Activated T-cell treated with anti-CD3 and anti-CD28 coated beads for 4 hours (primary cell): ENCODE measurements around the gene ANKK1.

ENCODE experiments used
- DNase-seq: peaks from one replicate; pipeline ENCODE4 v3.0.0-alpha.2; 2020

Gene ANKK1

DNA sequence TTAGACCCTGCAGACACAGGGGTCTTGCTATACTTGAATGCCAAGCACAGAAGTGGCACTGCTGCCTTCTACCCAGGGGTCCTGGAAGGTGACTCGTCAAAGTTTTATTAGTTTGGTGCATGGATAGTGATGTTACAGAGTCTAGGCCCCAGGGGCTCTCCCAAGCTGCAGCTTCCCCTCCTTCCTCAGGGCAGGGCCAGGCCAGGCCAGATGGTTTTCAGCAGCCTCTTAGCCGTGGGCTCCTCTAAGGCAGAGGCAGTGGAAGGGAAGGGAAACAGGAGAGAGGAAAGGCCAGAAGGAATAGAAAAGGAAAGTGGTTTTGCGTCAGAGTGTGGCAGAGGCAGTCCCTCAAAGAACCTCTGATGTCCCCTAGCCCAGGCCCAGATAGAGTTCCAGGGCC is 21.9 kb downstream of the ANKK1 start:
- no peak for DNase-seq

DNA sequence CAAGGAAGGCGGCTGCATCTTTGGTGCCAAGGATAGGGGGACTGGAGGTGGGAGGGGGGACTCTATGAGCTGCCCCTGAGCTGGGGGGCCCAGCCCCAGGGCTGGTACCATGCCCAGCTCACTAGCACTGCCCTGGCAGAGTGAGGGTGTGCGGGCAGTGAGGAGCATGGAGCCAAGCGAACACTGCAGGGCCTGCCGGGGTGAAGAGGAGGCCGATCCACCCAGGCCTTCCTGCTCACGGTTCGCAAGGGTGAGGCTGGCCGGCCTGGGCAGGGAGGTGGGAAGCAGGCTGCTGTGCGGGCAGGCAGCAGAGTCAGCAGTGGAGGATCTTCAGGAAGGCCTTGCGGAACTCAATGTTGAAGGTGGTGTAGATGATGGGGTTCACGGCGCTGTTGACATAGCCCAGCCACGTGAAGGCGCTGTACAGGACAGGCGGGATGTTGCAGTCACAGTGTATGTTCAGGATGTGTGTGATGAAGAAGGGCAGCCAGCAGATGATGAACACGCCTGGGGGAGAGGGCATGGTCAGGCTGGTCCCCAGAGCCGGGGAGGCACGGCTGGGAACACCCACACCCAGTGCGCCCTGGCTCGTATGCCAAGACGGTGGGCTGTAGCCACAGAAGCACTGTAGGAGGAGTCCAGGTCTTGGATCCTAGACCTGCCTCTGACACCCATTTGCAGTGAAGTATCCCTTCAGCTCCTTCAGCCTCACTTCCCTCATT is 23.0 kb downstream of the ANKK1 start:
- no peak for DNase-seq

DNA sequence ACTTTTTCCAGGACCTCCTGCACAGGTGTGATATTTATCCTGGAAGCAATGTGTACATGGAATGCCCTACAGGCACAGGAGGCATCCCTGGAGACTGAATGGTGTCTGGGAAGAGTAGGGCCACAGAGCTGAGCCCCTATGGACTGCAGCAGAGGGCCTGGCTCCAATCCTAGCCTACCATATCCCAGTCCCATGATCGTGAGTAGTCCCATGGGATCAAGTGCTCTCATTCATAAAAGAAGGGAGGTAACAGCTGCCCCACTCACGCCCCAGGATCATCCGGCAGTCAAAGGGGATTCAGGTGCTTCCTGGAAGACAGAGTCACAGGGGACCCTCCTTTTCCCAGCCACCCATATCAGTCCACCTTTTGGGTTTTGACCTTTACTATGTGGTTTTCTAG is 24.0 kb downstream of the ANKK1 start:
- DNase-seq, result no peak

DNA sequence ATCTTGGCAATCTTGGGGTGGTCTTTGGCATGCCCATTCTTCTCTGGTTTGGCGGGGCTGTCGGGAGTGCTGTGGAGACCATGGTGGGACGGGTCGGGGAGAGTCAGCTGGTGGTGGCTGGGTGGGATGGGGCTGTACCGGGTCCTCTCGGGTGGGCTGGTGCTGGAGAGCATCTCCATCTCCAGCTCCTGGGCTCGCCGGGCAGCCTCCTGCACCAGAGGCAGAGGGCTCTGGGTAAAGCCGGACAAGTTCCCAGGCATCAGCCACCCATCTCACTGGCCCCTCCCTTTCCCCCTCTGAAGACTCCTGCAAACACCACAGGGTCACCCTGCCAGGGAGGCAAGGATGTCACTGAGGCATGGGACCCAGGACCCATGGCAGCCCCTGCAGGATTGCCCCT is 25.1 kb downstream of the ANKK1 start:
- no peak for DNase-seq

DNA sequence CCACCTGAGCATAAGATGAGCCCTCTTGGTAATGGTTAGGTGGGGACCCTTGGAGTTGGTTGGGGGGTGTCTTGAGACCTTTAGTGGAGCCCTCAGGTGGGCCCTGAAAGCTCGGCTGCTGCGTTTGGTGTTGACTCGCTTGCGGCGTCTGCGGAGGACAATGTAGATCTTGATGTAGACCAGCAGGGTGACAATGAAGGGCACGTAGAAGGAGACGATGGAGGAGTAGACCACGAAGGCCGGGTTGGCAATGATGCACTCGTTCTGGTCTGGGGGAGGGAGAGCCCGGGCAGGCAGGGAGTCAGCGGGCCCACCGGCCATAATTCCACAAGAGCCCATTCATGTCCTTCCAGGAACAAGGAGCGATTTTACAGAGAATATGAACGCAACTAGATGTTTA is 27.8 kb downstream of the ANKK1 start:
- no peak for DNase-seq

DNA sequence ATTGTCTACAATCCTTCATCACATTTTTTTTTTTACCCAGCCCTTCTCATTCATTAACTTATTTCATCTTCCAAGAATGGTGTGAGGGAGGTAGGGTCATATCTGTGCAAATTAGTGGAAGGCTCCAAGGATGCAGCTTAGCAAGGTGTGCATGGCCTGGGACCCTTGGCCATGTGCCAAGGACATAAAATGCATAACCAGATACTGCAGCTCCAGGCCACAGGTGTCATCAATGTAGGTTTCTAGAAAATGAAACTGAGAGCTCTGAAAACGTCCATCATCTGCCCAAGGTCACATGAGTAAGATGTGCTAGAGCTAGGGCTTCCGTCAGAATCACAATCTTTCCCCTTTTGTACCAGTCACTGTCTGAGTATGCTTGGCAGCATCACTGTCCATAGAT is 29.8 kb downstream of the ANKK1 start:
- no peak for DNase-seq

DNA sequence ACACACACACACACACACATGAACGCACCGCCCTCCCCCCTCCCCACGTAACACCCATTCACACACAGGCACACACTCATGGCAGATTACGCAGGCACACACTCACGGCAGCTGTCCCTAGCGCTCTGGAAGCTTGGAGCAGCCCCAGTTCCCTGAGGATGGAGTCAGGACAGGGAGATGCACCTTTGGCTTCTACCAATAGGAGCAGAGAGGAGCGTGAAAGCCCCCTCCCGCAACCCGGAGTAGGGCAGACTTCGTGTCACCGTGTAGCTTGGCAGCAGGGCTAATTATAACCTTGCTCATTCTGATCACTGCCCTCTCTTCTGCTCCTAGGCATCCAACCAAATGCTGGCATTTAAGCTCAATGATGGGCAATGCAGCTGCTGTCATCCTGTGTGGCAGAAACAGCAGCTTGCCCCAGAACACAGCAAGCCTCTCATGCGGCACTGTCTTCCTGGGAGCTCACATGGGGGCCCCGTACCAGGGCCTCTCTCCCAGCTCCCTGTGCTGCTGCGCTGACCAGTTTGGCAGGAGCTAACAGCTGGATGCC is 31.9 kb downstream of the ANKK1 start:
- no peak for DNase-seq

DNA sequence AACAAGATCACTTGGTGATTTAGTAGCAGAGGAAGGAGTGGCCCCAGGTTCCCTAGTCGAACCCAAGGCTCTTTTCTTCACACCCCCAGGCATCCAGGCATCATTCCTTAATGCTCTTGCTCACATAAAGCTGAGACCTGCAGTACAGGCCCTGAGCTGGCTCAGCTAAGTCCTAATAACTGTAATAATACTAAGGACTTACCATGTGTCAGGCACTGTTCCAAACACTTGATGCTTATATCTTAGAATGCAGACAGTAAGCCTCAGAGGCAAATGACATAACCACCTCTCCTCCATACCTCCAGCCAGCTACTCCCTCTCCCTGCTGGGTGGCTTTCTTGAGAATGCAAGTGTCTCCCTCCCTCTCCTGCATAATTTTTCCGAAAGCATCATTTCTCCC is 33.2 kb downstream of the ANKK1 start:
- DNase-seq, result no peak

DNA sequence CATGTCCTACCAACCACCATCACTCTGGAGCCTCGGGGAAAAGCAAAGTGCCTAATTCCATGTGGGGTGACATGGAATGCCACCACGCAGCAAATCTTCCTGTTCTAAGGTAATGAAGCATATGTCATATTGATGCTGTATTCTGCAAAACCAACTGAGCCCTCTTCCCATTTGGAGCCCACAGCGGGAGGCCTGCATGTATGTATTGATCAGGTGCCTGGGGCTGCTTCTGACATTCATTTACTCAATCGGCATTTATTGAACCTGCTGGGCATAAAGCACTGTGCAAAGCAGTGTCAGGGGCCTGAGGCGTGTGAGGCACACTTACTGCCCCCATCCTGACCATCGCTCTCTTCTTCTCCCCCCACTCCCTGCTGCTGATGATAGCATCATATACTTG is 39.1 kb downstream of the ANKK1 start:
- DNase-seq, result no peak

DNA sequence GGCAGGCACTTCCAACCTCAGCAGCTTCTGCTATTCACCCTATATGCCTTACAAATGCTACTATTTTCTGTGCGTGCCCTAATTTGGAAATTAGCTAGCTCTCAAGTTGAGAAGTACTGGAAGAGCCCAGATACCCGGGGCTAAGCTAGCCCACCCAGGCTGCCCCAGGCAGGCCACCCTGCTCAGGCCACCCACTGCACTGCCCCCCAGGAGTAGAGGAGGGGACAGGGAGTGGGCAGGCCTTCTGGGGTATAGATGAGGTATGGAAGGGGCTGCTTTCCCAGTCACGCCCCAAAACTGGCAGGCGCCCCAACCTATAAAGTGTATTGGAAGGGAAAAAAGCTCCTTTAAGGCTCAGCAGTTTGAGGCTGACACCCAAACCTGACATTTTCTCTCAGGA is 44.2 kb downstream of the ANKK1 start:
- no peak for DNase-seq

DNA sequence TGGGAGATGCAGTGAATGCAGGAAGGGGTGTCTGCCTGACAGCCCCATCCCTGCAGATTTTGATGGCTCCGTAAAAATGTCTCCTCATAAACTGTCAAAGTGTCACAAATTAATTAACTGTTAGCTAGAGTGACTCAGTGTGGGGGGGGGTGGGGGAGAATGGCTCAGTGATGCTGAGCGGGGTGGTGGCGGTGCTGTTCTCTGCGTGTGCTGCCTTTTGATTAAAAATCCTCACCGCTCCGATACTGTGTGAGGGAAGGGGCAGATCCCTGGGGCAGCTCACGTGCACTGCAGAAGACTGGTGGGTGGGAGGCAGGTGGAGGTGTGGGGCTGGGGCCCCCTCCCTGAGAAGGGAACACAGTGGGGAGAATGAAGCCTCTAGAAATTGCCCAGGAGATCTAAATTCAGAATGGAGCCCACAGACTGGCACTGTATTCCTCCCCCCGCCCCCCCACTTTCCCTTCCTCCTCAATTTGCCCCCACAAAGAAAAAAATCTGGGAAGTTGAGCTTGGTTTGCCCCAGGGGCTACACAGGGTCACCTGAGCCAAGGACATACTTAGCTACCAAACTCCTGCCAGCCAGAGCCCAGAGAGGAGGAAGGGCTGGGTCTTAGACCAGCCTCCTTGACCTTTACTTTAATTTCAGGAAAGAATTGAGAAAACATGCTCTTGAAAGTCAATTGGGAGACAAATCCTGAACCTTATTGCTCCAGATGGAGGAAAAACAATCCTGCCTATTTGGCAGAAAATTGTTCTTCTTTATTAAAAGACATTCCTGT is 47.8 kb downstream of the ANKK1 start:
- no peak for DNase-seq

DNA sequence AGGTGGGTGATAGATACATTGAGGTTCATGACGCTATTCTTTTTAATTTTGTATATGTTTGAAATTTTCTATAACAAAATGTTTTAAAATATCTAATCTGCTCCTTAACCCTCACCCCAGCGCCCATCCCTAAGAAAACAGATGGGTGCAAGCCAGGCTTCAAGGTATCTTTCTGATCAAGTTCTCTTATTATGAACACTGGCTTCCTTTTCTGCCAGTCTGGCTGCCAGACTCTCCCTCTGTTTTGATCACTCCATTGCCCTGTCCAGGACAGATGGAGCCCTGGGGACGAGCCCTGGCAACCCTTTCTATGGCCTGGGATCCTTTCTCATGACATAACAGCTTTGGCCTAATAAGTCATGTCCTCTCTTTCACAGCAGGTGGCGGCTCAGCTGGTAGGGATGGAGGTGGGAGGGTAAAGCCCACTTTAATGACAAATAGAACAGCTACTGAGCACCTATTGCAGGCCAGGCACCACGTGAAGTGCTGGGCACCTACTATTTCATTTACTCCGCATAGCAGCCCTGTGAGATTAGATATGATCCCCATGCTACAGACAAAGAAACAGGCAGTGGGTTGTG is 49.2 kb downstream of the ANKK1 start:
- no peak for DNase-seq

DNA sequence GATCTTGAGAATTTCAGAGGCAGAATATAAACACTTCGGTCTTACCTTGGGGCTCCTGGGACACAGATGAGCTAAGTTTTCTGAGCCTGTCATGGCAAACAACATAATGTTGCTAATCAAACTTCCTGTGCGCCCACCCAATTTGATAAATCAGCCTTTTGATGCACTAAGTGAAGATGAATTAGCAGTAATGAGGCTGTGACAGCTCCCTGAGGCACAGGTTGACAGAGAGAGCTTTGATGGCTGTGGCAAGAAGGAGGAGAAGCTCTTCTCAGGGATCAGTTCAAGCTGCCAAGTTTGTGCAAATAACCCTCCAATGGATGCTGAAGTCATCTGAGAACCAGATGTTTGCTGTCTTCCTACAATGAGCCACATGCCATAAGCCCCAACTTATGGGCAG is 53.2 kb downstream of the ANKK1 start:
- no peak for DNase-seq

DNA sequence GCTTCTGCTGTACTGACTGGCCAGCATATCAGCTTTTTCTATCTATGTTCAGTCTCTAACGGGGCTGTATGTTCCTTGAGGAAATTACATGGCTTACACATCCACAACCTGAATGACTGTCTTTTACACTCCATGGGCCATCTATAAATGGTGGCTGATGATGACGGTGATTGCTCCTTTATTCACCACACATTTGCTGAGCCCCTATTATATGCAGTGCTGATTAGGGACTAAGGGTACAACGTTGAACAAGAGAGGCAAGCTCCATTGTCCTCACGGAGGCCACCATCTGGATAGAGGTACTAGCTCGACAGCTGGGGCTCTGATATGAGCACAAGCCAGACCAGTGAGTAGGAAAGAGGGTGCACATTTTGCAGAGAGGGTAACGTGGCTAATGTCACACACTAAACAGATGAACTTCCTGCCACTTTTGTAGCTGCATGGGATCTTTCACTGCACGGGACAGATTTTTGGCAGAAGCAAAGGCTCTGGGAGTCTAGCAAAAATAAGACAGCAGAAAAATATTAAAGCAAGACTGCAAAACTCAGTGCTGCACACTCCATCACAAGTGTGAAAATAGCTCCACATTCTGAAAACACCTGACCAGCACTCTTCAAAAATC is 57.0 kb downstream of the ANKK1 start:
- no peak for DNase-seq

DNA sequence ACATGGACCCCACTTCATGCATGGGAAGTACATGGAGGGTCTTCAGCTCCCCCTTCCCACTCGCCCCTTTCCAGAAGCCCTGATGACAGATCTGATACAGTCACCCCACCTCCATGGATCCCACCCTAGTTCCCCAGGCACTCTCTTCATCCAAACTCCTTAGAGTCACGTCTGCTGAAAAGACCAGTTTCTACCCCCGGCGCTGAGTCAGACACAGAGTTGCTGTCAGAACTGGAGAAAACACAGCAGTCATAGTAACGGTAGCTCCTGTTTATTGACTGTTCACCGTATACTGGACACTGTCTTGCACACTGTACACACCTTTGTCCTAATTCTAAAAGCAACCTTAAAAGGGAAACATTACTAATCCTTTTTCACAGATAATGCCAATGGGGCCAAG is 58.5 kb downstream of the ANKK1 start:
- DNase-seq, result no peak

DNA sequence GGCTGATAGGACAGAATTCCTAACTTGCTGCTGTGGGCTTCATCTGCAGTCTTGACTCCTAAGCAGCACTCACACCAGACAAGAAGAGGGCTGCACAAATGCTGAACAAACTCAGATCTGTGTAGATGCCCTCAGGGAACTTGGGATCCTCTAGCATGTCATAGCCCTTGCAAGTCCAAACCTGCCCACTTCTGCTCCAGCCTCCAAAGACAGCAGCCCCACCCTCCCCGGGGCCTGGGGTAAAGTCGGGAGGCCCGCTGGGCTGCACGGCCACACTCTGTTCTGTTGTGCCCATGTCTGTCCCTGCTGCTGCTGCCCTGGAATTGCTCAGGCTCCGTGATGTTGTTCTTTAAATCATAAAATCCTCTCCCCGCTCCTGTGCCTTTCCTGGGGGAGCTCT is 59.4 kb downstream of the ANKK1 start:
- no peak for DNase-seq

DNA sequence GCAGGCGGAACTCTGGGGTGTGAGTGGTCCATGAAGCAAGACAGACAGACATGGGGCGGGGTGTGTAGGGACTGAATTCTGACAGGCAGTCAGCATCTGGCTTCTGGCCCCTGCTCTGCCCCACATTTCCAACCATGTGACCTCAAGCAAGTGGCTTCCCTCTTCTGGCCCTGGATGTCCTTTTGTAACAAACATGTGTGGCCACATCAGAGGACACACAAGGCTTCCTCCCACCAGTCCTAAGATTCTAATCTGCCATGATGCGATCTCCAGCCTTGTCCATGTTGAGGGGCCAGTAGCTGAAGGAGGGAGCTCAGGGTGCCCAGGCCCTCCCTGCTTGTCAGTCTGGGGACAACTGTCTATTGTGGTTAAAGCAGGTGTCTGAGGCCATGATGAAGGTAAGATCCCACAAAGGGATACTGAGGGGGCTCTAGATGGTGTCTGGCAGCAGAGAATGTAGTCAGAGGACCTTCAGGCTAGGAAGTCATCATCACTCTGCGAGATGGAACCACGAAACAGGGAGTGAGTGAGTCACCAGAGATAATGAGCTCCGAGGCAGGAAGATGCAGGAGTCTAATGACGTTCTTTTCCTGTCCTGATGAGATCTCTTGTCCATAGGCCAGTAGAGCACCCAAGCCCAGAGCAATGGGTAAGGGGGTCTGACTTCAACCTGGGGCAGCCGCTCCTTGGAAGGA is 60.2 kb downstream of the ANKK1 start:
- DNase-seq, result no peak

DNA sequence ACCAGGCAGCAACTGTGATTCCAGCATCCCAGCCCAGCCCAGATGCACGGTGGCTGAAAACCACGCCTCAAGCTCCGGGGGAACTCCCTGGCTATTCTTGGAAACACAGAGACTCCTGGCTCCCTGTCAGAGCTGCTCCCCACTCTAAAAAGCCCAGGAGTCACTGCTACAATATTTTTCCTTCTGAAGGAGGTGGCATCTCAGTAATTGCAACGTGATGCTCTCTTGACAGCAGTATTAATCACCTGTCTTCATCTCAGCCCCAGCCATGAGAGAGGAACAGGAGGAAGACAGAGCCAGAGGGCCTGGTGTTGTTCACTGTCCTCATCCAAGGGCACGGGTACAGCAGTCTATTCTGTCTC is 60.7 kb downstream of the ANKK1 start:
- no peak for DNase-seq

DNA sequence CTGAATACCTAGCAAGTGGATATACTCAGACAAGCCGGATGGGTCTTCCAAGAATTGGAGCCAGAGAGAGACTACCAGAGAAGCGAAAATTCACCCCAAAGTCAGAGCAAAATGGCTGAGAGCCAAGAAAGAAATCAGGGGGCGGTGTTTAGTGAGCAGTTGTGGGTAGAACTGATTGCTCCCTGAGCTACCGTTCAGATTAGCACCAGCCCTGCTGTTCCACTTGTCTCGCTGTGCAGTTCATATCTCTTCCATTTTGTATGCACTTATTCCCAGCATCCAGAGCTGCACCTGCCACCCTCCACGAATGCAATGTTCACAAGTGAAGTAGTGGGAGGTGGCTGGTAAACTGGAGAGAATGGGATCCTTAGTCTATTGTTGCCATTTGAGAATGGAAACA is 62.2 kb downstream of the ANKK1 start:
- no peak for DNase-seq
